Measurements from ENCODE around the gene CASP6.

Gene CASP6

DNA sequence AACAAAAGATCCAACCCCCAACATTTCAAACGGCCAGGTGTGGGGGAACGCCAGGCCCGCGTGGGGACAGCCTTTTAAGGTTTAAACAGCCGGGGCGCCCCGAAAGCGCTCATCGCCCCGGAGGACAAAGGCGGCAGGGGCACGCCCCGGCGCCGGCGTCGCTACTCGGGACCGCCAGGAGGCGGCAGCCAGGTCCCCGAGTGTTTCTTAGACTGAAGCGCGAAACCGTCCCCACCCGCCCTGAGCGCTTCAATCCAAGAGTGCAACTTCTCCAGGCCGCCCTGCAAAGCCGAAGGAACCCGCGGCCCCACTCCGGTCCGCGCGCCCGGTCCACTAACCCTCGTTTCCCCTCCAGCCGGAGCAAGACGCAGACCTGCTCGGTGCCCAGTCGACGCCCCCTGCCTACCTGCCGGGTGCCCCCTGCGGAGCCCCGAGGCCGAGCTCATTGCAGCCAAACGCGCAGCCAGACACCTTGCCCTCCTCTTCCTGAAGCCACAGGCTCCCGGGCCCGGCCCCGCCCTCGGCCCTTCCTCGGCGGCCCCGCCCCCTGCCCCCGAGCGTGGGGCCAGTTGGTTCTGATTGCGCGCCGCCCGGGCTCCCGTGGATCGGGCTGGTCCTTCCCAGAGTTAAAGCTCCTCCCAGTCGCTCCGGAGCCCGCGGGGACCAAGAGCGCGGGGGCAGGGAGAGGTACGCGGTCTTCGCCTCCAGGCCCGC, at the start of gene CASP6:
Gene CASP6, minus strand, starts transcription at position 496 of the 714 bp plus-strand sequence. Its CDS starts 50 bp downstream, at position 446.
- peak; percentile 78 for DNase-seq (ENCODE audit: low spot score)
- no peak for FAIRE-seq

DNA sequence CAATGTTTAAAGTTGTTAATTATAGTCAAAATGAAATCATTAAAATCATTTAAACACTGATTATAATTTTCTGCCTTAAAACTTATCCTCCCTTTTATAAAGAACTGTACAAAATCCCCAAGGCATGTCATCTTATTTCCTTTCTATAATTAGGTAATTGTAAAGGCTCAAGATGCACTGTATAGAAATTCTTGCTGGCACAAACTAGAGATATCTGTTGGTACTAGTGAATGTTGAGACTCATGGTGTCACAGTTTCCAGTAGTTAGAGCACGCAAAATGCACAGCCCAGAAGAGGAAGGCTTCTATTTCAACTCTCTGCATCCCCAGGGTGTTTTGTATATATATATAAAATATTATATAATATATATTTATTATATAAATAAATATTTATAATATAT, 49.3 kb upstream of the CASP6 start:
- FAIRE-seq: no peak
- no peak for DNase-seq (ENCODE audit: low spot score)

DNA sequence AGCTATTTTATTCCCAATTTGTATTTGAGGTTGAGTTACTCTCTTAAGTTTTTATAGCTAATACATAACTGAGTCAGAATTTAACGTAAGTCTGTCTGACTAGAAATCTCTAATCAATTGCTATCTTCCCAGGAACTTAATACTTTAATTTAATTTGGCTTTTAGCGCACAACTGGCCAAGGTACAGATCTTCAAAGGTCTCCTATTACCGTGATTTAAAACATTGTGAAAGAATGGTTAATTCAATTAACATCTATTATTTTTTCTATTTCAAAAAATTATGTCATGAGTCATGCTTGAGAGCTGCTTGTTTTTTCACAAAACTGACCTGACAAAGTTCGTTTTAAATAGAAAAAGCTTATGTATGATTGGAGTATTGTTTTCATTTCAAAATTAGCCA, 48.6 kb upstream of the CASP6 start:
- DNase-seq (ENCODE audit: low spot score): no peak
- no peak for FAIRE-seq

DNA sequence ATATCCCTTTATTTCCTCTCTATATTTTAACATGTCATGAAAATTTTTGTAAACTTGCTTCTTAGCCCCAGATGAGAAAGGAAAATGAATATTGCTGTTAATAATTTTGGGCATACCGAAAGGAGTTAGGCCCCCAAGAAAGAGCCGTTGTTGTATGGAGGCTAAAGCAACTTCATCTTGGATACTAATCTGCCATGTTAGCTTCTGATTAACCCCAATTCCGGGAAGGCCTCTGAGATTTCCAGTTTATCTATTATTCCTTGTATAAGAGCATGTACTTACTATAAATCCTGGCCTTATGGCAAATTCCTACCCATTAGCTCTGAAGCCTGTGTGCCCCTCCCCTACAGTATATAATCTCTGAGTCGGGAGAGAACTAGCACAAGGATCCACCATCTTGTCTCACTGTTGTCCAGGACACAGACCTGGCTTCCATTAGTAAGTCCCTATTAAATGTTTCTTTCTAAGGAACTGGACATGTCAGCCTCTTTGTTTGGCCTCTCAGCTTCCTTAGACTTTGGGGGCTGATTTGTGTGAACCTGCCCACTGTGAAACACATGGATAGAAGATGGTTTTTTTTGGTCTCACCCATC, 47.5 kb upstream of the CASP6 start:
- FAIRE-seq (no peak), DNase-seq (ENCODE audit: low spot score) (no peak)

DNA sequence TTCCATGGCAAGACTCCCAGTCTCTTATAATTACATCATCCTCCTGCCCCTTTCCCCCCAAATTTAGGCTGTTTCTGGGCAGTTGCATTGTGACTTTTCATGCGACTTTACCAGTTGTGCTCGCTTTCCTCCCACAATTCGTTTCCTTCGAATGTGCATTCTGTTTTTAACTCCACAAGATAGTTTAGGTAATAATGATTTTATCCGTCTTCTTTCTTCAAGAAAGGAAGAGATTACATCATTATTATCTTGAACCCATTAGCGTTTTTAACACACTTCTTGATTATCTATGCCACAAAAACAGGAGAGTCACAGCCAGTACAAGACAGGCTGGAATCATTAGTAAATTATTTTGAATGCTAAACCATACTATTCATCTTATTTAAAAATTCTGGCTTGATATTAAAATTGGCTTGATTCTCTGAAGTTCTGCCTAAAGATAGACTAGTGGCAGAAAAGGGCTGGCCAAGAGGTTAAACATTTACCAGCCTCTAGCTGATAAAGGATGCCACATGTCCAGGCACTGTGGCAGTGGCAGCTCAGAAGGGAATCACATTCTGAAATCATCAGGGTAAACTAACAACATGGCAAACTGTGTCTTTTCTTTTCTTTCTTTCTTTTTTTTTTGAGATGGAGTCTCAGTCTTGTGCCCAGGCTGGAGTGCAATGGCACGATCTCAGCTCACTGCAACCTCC, 46.3 kb upstream of the CASP6 start:
- no peak for DNase-seq (ENCODE audit: low spot score)
- no peak for FAIRE-seq

DNA sequence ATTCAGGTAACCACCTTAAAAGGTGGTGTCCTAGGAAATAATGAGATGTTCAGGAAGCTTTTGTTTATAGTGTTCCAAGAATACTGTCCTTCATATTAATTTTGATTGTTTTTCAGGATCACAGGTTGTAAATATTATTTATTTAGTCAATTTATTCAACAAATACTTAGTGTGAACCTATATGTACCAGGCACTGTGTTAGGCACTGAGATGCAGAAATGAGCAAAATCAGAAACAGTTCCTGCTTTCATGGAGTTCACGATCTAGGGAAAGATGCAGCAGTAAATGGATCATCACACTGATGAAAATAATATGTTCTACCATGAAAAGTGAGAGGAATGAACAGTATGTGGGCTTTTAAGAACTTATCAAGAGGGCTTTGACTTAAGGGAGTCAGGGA, 44.9 kb upstream of the CASP6 start:
- no peak for DNase-seq (ENCODE audit: low spot score)
- no peak for FAIRE-seq

DNA sequence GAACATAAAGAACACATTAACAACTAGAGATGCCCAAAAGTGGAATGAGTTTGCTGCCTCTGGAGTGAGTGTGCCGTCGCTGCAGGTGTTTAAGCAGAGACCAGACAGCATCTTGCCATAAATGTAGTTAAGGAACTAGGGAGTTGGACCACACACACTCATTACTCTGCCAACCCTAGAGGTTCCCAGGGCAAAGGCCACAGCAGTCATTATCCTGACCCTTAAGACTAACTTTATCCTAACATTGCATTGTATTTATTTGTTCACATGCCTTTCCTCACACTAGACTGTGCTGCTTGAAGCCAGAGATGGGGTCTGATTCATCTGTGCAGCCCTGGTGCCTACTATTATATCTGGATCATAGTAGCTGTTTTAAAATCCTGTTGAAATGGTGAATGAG, 43.5 kb upstream of the CASP6 start:
- DNase-seq (ENCODE audit: low spot score) (no peak), FAIRE-seq (no peak)

DNA sequence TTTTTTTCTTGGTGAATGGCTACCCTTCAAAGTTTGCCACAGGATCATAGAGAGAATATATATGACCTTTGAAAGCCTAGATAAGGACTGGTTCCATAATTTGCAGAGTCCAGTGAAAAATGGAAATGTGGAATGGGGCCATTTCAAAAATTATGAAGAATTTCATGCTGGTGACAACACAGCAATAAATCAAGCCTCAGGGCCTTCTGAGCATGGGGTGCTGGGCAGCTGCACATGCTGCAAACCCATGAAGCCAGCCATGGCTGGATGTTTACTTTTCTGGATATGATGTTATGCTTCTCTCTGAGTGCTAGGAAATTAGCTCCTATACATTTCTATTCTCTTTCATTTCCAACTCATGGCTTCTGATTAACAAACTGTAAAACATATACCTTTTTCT, 42.6 kb upstream of the CASP6 start:
- FAIRE-seq (no peak), DNase-seq (ENCODE audit: low spot score) (no peak)

DNA sequence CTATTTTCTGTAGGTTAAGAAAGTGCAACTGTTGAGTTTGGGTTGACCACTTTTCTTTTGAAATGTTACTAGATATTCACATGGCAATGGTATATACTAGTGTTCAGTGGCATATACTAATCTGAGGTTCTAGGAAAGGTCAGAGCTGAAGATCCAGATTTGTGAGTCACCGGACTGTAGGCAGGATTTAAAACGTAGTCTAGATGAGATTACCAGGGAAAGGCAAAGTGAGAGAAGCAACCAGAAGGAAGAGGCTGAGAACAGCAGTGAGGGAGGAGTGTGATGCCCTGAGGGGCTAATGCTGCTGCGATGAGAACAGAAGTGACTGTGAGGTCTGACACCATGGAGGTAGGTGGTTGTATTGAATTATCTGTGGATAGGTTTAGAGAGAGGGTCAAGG, 36.3 kb upstream of the CASP6 start:
- FAIRE-seq: no peak
- DNase-seq (ENCODE audit: low spot score): no peak

DNA sequence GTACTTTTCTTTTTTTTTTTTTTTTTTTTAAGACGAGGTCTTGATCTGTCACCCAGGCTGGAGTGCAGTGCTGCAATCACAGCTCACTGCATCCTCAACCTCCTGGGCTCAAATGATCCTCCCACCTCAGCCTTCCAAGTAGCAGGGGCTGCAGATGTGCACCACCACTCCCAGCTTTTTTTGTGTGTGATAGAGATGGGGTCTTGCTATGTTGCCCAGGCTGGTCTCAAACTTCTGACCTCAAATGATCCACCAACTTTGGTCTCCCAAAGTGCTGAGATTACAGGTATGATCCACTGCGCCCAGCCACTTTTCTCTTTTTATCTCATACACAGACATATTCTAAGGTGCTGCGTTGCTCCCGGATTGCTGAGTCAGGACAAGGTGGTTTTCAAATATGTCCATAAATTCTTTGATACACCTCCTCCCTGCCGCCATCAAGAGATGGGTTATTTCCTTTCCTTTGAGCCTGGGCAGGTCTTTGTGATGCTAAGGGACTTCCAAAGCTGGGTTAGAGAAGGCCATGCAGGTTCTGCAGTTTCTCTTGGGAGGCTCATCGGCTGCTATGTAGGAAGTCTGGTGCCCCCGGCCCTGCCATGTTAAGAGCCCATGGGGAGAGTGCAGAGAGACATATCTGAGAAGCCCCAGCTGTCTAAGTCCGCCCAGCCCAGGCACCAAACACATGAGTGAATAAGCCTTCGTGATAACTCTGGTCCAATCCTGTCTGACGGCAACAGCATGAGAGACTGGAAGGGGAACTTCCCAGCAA, 35.0 kb upstream of the CASP6 start:
- FAIRE-seq (no peak), DNase-seq (ENCODE audit: low spot score) (no peak)

DNA sequence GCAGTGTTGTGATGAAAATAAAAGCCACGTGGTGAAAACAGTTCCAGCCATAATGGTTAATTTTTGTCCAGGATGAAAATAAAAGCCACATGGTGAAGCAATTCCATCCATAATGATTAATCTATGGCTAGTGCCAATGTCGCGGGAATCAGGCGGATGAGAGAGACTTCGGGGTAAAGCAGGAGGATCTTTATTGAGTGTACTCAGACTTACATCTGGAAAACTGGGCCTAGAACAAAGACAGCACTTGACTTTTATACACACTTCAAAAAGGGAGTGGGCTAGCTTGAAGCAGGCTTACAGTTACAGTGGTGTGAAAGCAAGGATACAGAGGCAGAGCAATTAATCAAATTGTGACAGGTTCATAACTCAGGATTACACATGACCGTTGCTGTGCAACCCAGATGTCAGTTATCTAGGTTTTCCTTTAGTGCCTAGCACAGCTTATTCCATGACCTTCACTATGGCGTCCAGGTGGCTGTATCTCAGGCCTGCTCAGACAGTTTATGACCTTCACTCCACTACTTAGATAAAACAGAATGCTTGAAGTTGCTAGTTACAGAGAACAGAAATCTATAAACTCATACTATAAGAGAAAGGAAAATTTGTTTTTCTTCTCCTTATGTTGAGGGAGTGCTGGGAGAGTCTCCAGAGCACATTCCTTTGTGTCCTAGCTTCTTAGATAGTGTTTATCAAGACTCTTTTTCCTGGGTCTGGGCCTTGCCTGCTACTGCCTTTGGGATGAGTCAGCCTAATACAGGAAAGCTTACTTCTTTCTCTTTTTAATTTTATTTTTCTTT, 32.5 kb upstream of the CASP6 start:
- FAIRE-seq (no peak), DNase-seq (ENCODE audit: low spot score) (no peak)

DNA sequence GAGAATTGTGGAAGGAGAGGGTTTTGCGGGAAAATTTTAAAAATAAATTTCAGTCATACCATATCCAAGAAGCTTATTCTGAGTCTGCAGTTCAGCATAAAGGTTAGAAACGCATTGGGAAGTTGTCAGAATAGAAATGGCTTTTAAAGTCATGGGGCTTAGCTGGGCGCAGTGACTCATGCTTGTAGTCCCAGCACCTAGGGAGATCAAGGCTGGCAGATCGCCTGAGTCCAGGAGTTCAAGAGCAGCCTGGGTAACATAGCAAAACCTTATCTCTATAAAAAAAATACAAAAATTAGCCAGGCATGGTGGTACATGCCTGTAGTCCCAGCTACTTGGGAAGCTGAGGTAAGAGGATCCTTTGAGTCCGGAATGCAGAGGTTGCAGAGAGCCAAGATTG, 30.5 kb upstream of the CASP6 start:
- no peak for FAIRE-seq
- no peak for DNase-seq (ENCODE audit: low spot score)

DNA sequence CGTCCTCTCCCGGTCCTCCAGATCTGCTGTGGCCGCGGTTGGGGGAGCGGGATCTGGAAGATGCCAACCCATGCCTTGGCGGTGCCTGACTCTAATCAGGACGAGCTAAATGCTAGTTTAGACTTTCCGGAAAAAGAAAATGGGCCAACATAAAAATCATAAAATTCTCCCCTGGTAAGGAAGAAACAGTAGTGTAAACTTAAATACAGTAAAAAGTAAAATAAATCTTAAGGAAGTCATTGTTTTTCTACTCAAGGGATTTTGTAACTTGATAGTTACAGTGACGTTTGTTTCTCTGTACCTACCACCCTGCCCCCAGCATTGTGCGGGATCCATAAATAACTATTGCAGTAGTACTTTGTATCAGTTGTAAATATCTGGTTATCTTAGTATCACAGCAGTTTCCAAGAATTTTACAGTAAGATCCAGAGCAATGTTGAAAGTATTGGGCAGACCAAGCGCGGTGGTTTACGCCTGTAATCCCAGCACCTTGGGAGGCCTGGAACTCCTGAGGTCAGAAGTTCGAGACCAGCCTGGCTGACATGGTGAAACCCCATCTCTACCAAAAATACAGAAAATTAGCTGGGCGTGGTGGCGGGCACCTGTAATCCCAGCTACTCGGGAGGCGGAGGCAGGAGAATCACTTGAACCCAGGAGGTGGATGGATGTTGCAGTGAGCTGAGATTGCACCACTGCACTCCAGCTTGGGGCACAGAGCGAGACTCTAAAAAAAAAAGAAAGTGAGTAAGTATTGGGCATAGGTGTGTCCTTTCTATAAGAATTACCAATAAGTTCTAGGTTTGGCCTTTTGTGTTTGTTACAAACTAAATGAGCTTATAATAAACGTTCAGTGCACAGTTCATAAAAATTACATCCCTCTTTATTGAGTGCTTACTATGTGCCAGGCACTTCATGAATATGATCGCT, 27.6 kb upstream of the CASP6 start:
- no peak for FAIRE-seq
- DNase-seq (ENCODE audit: low spot score): no peak

DNA sequence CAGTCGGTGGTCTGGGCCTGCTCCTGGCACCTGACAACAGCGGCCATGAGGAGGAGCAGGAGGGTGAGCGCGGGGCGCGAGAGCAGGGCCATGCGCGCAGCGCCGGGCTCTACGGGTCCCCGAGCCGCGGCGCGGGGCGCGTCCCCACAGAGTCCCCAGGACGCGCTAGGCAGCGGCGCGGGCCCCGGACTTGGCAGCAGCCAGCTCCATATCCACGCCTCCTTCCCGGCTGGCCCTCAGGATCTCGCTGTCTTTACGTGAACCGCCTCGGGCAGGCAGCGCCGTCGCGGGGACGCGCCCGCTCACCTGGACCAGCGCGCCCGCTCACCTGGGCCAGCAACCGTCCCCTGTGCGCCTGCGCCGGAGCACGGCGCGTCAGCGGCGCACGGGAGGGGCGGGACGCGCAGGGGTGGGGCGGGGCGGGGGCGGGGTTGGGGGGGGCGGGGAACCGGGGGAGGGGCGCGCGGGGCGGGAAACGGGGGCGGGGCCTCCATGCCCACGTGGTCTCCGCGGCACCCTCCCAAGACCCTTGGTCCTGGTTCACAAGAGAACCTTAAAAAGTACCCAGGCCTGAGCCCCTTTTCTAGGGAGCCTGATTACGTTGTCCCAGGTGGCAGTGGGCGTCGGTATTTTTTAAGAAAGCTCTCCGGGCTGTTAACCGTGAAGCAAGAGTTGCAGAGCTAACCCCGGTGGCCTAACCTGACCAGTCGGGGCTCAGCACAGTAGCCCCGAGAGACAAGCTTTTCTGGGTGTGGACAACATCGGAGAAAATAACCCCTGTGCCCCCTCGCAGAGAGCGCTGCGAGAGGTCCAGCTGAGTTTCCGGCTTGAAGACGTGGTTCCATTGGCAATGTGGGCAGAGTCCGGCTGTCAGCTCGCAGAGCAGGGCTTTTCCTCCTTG, 26.7 kb upstream of the CASP6 start, which contains the start of gene PLA2G12A:
Gene PLA2G12A, minus strand, starts transcription at position 353 of the 901 bp plus-strand sequence. Its CDS starts 261 bp downstream, at position 92.
- FAIRE-seq (peak; percentile 37), DNase-seq (ENCODE audit: low spot score) (peak; percentile 92)

DNA sequence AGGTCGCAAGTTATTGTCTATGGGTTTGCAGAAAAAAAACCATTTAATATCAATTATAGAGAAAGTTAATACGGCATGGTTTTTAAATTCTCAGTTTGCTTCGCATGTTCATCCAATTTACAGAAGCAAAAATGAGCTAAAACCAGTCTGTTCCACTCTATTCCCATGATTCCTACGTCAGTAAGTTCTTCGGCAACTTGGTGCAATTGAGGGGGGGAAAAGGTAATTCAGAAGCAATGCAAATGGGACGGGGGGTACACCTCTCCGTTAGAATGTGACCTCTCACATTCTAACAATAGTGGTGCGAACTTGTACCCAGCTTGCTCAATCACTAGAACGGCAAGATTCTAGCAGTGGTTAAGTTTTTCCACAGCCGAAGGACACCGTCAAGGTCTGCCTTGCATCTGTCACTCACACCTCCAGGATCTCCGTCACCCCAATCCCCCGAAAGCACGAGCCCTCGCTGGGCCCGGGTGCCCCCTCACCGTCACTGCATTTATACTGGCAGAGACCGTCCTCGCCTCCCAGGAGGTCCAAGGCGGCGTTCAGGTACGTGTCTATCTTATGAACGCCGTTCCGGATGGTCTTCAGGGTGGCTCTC, 26.0 kb upstream of the CASP6 start:
- FAIRE-seq (no peak), DNase-seq (ENCODE audit: low spot score) (peak; percentile 12)

DNA sequence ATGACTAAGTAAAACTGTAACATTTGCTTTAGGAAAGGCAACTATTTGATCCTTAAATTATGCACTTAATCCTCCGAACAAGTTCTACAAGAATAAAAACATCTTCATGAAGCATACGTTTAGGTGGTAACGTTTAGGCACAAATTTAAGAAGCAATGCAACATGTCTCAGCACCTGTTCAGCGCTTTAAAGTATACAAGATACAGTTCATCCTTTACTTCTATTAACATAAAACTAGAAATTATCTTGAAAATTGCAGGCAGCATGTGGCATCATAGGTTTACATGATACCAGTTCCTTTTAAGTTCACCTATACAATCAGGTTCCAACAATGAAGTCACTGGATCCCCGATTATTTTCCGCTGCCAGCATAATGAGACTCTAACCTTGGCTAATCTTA, 25.1 kb upstream of the CASP6 start:
- DNase-seq (ENCODE audit: low spot score): no peak
- FAIRE-seq: no peak

DNA sequence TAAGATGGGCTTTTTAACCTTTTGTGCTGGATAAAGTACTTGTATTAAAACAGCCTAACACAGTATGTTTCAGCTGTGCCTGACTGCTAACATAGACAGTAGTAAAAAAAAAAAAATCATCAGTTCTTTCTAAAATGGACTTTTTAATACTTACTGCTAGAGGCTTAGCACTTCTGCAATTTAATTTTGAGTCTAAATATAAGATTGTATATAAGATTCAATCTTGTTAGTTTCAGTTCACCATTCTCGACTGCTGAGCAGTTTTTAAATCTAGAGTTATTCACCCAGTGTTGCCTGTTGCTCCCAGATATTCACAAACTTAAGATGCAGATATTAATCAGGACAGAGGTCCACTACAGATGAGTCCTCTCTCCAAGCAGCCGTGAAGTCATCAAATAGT, 19.9 kb upstream of the CASP6 start:
- DNase-seq (ENCODE audit: low spot score): no peak
- FAIRE-seq: no peak

DNA sequence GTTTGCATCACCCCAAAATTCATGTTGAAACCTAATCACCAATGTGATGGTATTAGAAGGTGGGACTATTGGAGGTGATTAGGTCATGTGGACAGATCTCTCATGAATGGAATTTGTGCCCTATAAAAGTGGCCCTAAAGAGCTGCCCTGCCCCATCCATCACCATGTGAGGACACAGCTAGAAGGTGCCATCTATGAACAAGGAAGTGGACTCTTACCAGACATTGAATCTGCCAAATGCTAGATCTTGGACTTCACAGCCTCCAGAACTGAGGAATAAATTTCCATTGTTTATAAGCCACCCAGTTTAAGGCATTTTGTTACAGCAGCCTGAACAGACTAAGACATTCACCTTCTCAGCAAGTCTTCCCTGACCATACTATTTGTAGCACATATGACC, 19.1 kb upstream of the CASP6 start:
- DNase-seq (ENCODE audit: low spot score): no peak
- no peak for FAIRE-seq

DNA sequence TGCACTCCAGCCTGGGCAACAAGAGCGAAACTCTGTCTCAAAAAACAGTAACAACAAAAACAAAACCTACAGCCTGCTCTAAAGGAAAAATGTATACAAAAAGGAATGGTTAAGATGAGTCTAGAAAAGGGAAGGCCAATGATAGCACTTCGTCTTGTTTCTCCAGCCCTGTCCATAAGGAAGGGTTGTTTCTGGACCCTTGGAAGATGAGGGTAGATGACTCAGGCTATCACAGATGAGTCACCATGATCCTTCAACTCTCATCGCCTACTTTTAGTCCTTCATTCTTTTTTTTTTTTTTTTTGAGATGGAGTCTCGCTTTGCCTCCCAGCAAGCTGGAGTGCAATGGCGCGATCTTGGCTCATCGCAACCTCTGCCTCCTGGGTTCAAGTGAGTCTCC, 17.8 kb upstream of the CASP6 start:
- peak; percentile 58 for DNase-seq (ENCODE audit: low spot score)
- FAIRE-seq: no peak
